Nasal cavity respiratory epithelium epithelial cell of viscerocranial mucosa (primary cell): ENCODE measurements around the gene PAX1. TPM values are rescaled to one million over a fixed set of nuclear protein-coding genes. Genes with fewer than 3 reads are reported as not detected.

Experiments
- total RNA-seq: library from RNA; depleted of rRNA; stranded (reverse); fragments of >200 nt; gene quantifications from 2 replicates; pipeline ENCODE4 v1.2.3, GENCODE V29; 2014

PAX1 gene
- total RNA-seq: not detected in 2 replicates

DNA sequence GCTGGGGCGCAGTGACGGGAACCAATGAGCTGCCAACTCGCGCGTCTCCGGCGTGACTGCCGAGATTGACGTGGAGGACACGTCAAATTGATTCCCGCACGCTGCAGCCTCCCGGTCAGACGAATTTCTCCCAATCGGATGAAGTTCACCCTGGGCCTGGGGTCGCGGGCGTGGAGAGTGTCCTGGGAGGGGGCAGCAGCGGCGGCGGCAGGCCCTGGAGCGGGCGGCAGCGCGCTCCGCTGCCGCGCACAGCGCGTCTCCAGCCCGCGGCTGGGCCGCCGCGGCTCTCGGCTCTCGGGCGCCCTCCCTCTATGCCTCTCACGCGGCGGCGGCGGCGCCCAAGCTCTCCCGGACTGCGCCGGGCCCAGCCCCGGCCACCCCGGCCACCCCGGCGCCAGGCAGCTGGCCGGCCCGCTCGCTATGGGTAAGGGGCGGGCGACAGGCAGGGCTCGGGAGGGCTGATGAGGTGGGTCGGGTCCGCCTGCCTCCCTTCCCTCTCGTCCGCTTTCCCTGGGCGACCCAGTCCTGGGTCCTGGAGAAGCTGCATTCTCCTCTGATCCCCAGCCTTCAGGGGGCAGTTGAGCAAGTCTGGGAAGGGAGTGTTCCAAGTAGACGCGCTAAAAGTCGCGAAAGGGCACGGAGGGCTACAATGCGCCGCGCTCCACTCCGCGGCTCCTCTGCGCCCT, at the start of gene PAX1:
Gene PAX1, plus strand, starts transcription at position 90 of the 686 bp plus-strand sequence. Its CDS starts 49 bp downstream, at position 139.

Other genes with a start within 250 kb of the PAX1 start
- gene NKX2-2, start 191.6 kb upstream of the PAX1 start, total RNA-seq: not detected in 2 replicates